ENCODE results near the gene HYAL4.
"Not testable (repeated sequence)": the region's sequence is repeated elsewhere in the genome, so short reads cannot be mapped to it uniquely, and the experiment has no call there.

HYAL4 gene

DNA sequence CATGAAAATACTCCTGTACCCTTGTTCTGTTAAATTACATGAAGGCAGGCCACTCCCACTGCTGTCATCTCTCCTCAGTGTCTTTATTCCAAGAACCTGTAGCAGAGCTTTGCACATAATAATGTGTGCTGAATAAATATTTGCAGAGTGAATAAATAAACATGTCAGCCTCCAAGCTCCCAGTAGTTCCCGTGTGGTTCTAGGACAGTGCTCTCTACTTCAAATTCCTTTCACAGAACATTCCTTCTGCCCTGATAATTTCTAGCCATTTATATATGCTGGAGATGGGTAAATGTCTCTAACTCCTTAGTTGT is 20.3 kb upstream of the HYAL4 start:
- Mint-ChIP-seq H3K9me3 (peaks cover 4% of the 10 kb centered on the region), H3K4me3 (peak overlapping the region; percentile 52), H3K27ac (no peak overlapping the region), H3K4me1 (peaks cover 18% of the 10 kb centered on the region), H3K36me3 (peaks cover 1% of the 10 kb centered on the region), H3K27me3 (peaks cover 4% of the 10 kb centered on the region)

DNA sequence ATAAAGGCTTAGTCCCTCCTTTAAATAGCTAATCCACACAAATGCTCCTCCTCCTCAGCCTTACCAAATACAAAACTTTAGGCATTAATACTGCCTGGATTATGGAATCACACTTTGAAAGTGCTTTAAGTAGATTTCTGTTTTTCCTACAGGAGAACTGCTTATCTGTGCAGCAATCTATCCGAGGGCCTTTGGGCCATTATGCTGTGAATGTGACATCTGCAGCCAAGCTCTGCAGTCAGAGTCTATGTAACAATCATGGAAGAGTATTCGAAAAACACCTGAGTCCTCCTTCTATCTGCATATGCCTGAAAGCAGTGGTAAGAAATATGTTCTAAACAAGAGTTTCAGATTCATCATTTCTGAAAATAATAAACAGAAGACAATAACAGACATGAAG is 16.2 kb upstream of the HYAL4 start:
- H3K9me3 Mint-ChIP-seq, result peaks cover 4% of the 10 kb centered on the region
- H3K27ac Mint-ChIP-seq, result no peak overlapping the region
- H3K36me3 Mint-ChIP-seq, result no peaks in the 10 kb centered on the region
- H3K4me3 Mint-ChIP-seq, result no peak overlapping the region
- peaks cover 10% of the 10 kb centered on the region for H3K27me3 Mint-ChIP-seq
- peaks cover 17% of the 10 kb centered on the region for H3K4me1 Mint-ChIP-seq

DNA sequence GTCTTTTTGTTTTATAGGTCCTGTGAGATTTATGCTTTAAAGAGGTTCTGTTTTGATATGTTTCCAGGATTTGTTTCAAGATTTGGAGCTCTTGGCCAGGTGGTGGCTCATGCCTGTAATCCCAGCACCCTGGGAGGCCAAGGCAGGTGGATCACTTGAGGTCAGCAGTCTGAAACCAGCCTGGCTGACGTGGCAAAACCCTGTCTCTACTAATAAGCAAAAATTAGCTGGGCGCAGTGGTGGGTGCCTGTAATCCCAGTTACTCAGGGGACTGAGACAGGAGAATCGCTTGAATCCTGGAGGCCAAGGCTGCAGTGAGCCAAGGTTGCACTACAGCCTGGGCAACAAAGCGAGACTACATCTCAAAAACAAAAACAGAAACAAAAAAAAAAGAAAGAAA is 8.3 kb upstream of the HYAL4 start:
- H3K9me3 Mint-ChIP-seq, result peaks cover 6% of the 10 kb centered on the region

DNA sequence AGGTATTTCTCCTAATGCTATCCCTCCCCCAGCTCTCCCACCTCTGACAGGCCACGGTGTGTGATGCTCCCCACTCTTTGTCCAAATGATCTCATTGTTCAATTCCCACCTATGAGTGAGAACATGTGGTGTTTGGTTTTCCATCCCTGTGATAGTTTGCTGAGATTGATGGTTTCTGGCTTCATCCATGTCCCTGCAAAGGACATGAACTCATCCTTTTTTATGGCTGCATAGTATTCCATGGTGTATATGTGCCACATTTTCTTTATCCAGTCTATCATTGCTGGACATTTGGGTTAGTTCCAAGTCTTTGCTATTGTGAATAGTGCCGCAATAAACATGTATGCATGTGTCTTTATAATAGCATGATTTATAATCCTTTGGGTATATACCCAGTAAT is 5.9 kb upstream of the HYAL4 start:
- H3K4me3 Mint-ChIP-seq, H3K4me1 Mint-ChIP-seq, H3K27ac Mint-ChIP-seq, H3K36me3 Mint-ChIP-seq, H3K27me3 Mint-ChIP-seq, H3K9me3 Mint-ChIP-seq: not testable (repeated sequence)

More for the DNA sequence above, 8.3 kb upstream of the HYAL4 start:
- no peaks in the 10 kb centered on the region for H3K4me1 Mint-ChIP-seq
- H3K27me3 Mint-ChIP-seq, result peaks cover 13% of the 10 kb centered on the region
- no peaks in the 10 kb centered on the region for H3K36me3 Mint-ChIP-seq
- no peak overlapping the region for H3K4me3 Mint-ChIP-seq
- H3K27ac Mint-ChIP-seq, result no peak overlapping the region

DNA sequence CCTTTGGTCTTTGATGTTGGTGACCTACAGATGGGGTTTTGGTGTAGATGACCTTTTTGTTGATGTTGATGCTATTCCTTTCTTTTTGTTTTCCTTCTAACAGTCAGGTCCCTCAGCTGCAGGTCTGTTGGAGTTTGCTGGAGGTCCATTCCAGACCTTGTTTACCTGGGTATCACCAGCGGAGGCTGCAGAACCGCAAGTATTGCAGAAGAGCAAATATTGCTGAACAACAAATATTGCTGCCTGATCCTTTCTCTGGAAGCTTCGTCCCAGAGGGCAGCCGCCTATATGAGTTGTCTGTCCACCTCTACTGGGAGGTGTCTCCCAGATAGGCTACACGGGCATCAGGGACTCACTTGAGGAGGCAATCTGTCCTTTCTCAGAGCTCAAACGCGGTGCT is 827 bp upstream of the HYAL4 start:
- H3K9me3 Mint-ChIP-seq, H3K4me3 Mint-ChIP-seq, H3K27me3 Mint-ChIP-seq, H3K4me1 Mint-ChIP-seq, H3K27ac Mint-ChIP-seq, H3K36me3 Mint-ChIP-seq: not testable (repeated sequence)

DNA sequence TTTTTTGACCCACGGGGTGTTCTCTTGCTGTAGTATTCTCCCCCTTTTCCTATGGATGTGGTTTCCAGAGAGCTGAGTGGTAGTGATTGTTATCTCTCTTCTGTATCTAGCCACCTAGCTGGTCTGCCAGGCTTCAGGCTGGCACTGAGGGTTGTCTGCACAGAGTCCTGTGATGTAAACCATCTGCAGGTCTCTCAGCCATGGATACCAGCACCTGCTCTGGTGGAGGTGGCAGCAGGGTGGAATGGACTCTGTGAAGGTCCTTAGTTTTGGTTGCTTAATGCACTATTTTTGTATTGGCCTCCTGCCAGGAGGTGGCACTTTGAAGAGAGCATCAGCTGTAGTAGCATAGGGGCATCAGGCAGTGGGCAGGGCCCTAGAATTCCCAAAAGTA is 851 bp downstream of the HYAL4 start:
- H3K27me3 Mint-ChIP-seq, result peaks cover 4% of the 10 kb centered on the region
- no peaks in the 10 kb centered on the region for H3K36me3 Mint-ChIP-seq
- no peak overlapping the region for H3K27ac Mint-ChIP-seq
- no peaks in the 10 kb centered on the region for H3K4me1 Mint-ChIP-seq
- H3K9me3 Mint-ChIP-seq, result no peaks in the 10 kb centered on the region
- no peak overlapping the region for H3K4me3 Mint-ChIP-seq

DNA sequence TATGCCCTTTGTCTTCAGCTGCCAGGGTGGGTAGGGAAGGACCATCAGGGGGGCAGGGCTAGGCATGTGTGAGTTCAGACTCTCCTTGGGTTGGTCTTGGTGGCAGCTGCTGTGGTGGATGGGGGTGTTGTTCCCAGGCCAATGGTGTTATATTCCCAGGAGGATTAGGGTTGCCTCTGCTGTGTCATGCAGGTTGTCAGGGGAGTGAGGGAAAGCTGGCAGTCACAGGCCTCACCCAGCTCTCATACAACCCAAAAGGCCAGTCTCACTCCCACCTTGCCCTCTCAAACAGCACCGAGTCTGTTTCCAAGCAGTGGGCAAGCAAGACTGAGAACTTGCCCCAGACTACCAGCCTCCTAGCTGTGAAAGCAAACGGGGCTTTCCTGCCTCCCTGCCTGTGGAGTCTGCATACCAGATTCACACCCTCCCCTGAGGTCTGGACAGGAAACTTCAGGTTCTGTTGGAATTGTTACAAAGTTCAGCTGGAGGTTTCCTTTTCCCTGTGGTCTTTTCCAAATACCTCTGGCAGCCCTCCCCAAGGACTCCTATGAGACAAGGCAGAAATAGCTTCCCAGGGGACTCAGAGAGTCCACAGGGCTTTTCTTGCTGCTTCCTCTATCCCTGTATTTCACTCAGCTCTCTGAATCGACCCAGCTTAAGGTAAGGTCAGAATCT is 1.4 kb downstream of the HYAL4 start:
- peaks cover 4% of the 10 kb centered on the region for H3K27me3 Mint-ChIP-seq
- H3K4me1 Mint-ChIP-seq, result no peaks in the 10 kb centered on the region
- no peaks in the 10 kb centered on the region for H3K36me3 Mint-ChIP-seq

DNA sequence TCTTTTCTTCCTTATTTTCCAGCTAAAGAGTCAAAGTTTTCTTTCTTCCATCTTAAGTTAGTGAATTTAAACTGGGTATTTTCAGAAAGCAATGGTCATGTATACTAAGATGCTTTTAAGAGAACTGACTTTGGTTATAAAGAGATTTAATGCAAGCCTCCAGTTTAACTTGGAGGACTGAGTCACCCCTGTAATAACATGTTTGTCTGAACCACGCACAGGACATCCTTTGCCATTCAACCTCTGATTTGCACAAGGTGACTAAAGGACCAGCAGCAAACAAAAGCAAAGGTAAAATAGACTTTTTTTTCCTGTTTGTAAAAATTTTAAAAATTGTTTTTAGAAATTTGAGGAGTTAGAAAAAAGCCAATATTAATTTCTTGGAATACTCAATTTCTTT is 2.9 kb downstream of the HYAL4 start:
- H3K27me3 Mint-ChIP-seq, result peaks cover 4% of the 10 kb centered on the region
- H3K4me3 Mint-ChIP-seq, result no peak overlapping the region
- no peak overlapping the region for H3K27ac Mint-ChIP-seq
- H3K9me3 Mint-ChIP-seq, result no peaks in the 10 kb centered on the region
- no peaks in the 10 kb centered on the region for H3K4me1 Mint-ChIP-seq
- no peaks in the 10 kb centered on the region for H3K36me3 Mint-ChIP-seq

More for the DNA sequence above, 1.4 kb downstream of the HYAL4 start:
- H3K4me3 Mint-ChIP-seq, result no peak overlapping the region
- H3K27ac Mint-ChIP-seq, result no peak overlapping the region
- no peaks in the 10 kb centered on the region for H3K9me3 Mint-ChIP-seq

DNA sequence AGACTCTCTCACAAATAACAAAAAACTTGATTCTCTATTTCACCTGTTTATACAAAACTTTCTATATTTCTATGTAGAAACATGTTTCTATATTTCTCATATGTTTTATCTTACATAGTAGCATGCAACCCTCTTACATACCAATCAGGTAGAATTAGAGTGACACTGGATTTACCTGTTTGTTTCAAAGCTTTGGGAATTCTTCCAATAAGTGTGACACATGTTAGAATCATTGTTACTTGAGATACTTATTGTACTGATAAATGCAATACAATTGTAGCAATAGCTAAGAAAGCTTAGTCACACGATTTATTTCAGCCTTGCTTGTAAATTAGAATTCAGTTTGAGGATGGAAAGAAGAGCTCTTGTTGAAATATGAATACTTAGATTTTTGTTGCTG is 4.9 kb downstream of the HYAL4 start:
- H3K27me3 Mint-ChIP-seq, result peaks cover 9% of the 10 kb centered on the region

DNA sequence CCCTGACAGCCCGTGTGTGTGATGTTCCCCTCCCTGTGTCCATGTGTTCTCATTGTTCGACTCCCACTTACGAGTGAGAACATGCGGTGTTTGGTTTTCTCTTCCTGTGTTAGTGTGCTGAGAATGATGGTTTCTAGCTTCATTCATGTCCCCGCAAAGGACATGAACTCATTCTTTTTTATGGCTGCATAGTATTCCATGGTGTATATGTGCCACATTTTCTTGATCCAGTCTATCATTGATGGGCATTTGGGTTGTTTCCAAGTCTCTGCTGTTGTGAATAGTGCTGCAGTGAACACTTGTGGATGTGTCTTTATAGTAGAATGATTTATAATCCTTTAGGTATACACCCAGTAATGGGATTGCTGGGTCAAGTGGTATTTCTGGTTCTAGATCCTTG is 6.4 kb downstream of the HYAL4 start:
- H3K4me1 Mint-ChIP-seq, H3K9me3 Mint-ChIP-seq, H3K27ac Mint-ChIP-seq, H3K36me3 Mint-ChIP-seq, H3K4me3 Mint-ChIP-seq, H3K27me3 Mint-ChIP-seq: not testable (repeated sequence)

More for the DNA sequence above, 4.9 kb downstream of the HYAL4 start:
- no peaks in the 10 kb centered on the region for H3K36me3 Mint-ChIP-seq
- no peaks in the 10 kb centered on the region for H3K4me1 Mint-ChIP-seq
- no peak overlapping the region for H3K27ac Mint-ChIP-seq
- no peak overlapping the region for H3K4me3 Mint-ChIP-seq
- no peaks in the 10 kb centered on the region for H3K9me3 Mint-ChIP-seq

DNA sequence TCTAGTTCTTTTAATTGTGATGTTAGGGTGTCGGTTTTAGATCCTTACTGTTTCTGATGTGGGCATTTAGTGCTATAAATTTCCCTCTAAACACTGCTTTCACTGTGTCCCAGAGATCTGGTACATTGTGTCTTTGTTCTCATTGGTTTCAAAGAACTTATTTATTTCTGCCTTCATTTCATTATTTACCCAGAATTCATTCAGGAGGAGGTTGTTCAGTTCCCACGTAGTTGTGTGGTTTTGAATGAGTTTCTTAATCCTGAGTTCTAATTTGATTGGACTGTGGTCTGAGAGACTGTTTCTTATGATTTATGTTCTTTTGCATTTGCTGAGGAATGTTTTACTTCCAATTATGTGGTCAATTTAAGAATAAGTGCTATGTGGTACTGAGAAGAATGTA is 9.3 kb downstream of the HYAL4 start:
- H3K27ac Mint-ChIP-seq, H3K9me3 Mint-ChIP-seq, H3K4me1 Mint-ChIP-seq, H3K27me3 Mint-ChIP-seq, H3K4me3 Mint-ChIP-seq, H3K36me3 Mint-ChIP-seq: not testable (repeated sequence)

DNA sequence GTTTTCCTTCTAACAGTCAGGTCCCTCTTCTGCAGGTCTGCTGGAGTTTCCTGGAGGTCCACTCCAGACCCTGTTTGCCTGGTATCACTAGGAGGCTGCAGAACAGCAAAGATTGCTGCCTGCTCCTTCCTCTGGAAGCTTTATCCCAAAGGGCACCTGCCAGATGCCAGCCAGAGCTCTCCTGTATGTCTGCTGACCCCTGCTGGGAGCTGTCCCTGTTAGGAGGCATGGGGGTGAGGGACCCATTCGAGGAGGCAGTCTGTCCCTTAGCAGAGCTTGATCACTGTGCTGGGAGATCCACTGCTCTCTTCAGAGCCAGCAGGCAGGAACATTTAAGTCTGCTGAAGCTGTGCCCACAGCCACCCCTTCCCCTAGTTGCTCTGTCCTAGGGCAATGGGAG is 11.5 kb downstream of the HYAL4 start:
- H3K9me3 Mint-ChIP-seq, H3K36me3 Mint-ChIP-seq, H3K27me3 Mint-ChIP-seq, H3K4me3 Mint-ChIP-seq, H3K27ac Mint-ChIP-seq, H3K4me1 Mint-ChIP-seq: not testable (repeated sequence)

DNA sequence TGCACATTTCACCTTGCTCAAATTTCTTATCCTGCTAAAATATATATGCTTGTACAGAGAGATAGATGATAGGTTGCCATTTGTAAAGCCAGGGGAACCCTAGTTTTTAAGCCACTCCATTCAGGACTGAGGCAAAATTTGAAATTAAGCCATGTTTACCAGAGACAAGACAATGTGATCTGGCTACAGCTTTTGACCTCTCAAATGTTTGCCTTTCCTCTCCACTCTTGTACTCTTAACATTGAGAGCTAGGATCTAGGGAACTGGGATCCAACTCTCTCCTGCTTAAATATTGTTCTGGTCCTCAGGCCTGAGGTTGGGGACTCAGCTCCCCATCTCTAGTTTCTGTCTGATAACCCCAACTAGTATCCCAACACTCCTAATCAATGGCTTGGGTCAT is 15.9 kb downstream of the HYAL4 start:
- no peaks in the 10 kb centered on the region for H3K4me1 Mint-ChIP-seq
- H3K27me3 Mint-ChIP-seq, result peaks cover 4% of the 10 kb centered on the region
- H3K4me3 Mint-ChIP-seq, result no peak overlapping the region
- H3K36me3 Mint-ChIP-seq, result peaks cover 2% of the 10 kb centered on the region
- H3K9me3 Mint-ChIP-seq, result peaks cover 2% of the 10 kb centered on the region
- H3K27ac Mint-ChIP-seq, result no peak overlapping the region

DNA sequence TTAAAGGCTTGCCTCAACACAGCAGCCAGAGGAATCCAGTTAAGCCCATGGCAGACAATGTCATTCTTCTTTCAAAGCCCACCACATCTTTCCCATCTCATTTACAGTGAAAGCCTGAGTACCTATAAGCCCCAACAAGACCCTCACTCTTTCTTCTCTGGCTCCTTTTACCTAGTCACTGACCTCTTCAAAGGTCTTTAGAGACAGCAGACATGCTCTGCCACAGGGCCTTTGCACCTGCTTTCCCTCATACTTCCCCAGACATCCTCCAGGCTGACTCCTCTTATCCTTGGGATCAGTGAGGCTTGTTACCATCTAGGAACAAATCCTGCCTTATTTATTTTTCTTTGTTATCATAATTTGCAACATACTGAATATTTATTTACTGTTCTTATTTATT is 17.8 kb downstream of the HYAL4 start:
- H3K36me3 Mint-ChIP-seq, result no peaks in the 10 kb centered on the region
- no peaks in the 10 kb centered on the region for H3K9me3 Mint-ChIP-seq
- H3K27ac Mint-ChIP-seq, result no peak overlapping the region
- no peak overlapping the region for H3K4me3 Mint-ChIP-seq
- no peaks in the 10 kb centered on the region for H3K27me3 Mint-ChIP-seq
- no peaks in the 10 kb centered on the region for H3K4me1 Mint-ChIP-seq

DNA sequence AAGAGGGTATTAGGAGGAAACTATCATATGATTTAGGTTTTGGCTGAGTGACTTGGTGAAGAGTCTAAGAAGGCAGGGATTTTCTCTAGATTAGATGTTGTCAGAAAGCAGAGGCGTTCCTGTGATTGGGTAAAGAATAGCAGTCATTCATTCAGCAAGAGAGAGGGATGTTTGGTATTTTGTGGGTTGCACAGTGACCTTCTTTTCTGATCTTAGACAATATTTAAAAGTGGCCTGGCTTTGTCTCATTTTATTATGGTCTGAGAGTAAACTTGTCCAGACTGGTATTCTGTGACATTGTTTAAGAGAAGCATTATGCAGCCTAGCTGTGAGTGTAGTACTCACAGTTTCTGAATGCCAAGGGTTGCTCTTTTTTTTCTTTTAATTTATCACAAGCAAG is 18.5 kb downstream of the HYAL4 start:
- no peak overlapping the region for H3K27ac Mint-ChIP-seq
- H3K9me3 Mint-ChIP-seq, result no peaks in the 10 kb centered on the region
- H3K36me3 Mint-ChIP-seq, result no peaks in the 10 kb centered on the region
- no peak overlapping the region for H3K4me3 Mint-ChIP-seq
- H3K27me3 Mint-ChIP-seq, result no peaks in the 10 kb centered on the region
- H3K4me1 Mint-ChIP-seq, result no peaks in the 10 kb centered on the region

DNA sequence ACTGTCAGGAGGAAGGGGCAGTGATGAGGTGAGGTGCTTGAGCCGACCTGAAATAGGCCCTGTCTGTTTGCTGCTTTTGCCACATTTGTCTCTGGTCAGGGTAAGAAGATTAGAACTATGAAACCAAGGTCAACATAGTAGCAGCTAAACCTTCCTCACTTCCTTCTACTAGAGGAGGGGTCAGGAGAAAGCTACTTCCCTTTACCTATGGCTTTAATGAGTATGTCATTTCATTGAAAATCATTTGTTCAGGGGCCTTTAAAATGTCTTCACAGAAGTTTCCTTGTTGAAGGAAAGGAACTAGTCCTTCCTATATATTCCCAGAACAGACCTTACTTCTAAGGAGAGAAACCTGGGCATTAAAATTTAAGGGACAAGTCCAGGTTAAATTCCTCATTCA is 19.0 kb downstream of the HYAL4 start:
- H3K27me3 Mint-ChIP-seq, result no peaks in the 10 kb centered on the region
- no peaks in the 10 kb centered on the region for H3K4me1 Mint-ChIP-seq
- H3K36me3 Mint-ChIP-seq, result no peaks in the 10 kb centered on the region
- H3K9me3 Mint-ChIP-seq, result no peaks in the 10 kb centered on the region
- no peak overlapping the region for H3K27ac Mint-ChIP-seq
- H3K4me3 Mint-ChIP-seq, result no peak overlapping the region

DNA sequence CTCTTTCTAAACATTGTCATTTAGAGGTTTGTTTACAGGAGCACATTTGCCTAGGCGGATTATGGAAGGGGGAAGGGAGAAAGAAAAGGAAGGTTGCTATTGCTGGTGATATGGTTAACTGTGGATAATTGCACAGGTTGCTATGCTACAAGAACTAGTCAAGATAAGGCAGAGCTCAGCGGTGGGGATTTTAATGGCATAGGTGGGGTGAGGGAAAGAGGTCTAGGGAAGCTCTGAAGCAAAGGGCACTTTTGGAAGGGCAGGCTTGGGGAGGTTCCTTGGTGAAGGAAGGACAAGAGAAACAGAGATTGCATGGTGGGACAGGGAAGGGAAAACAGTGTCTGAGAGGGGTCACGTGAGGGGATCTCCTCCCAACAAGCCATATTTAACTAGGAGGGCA is 19.5 kb downstream of the HYAL4 start:
- Mint-ChIP-seq H3K27ac (no peak overlapping the region), H3K4me3 (no peak overlapping the region), H3K36me3 (no peaks in the 10 kb centered on the region), H3K9me3 (no peaks in the 10 kb centered on the region), H3K27me3 (no peaks in the 10 kb centered on the region), H3K4me1 (no peaks in the 10 kb centered on the region)

Measured in activated naive CD4-positive, alpha-beta T cell treated with anti-CD3 and anti-CD28 coated beads, Interleukin-2, amount 50 U/mL, for 24 hours (primary cell).